SK-N-SH treated with all-trans-retinoic acid at 6 μM for 48 hours (cell line): ENCODE data around the gene SEL1L2.

Source experiments
- ESRRG ChIP-seq: fragments of 250-450 bp; sonication (Bioruptor Pico); IDR thresholded peaks from 2 replicates; pipeline ENCODE4 v1.6.1; 2021; ENCODE audit warnings: mild to moderate bottlenecking
- GLIS3 ChIP-seq: fragments of 250-450 bp; sonication (Bioruptor Pico); IDR thresholded peaks from 2 replicates; pipeline ENCODE4 v1.5.0; 2020; ENCODE audit warnings: mild to moderate bottlenecking, moderate library complexity
- PPARA ChIP-seq: fragments of 250-450 bp; sonication (Bioruptor Pico); IDR thresholded peaks from 2 replicates; pipeline ENCODE4 v1.5.0; 2020; ENCODE audit warnings: mild to moderate bottlenecking, borderline replicate concordance
- RARB ChIP-seq: fragments of 250-450 bp; sonication (Bioruptor Pico); IDR thresholded peaks from 2 replicates; pipeline ENCODE4 v1.8.0; 2021; ENCODE audit warnings: mild to moderate bottlenecking, moderate library complexity
- ZC3H10 ChIP-seq: fragments of 250-450 bp; sonication (Bioruptor Pico); IDR thresholded peaks from 2 replicates; pipeline ENCODE4 v1.5.1; 2021; ENCODE audit warnings: mild to moderate bottlenecking, moderate library complexity
- ZFP3 ChIP-seq: fragments of 250-450 bp; sonication (Bioruptor Pico); IDR thresholded peaks from 2 replicates; pipeline ENCODE4 v1.5.0; 2020; ENCODE audit warnings: mild to moderate bottlenecking, moderate library complexity
- ZFP30 ChIP-seq: fragments of 450-650 bp; formaldehyde crosslinking; IDR thresholded peaks from 2 replicates; pipeline ENCODE4 v1.5.0; 2022; ENCODE audit warnings: mild to moderate bottlenecking, moderate library complexity
- ZNF565 ChIP-seq: fragments of 450-650 bp; formaldehyde crosslinking; conservative IDR thresholded peaks from 2 replicates; pipeline ENCODE4 v1.5.0; 2020; ENCODE audit warnings: low read depth, mild to moderate bottlenecking, moderate library complexity
- TF ChIP-seq, protein P1 (sequence below): fragments of 250-450 bp; sonication (Bioruptor Pico); IDR thresholded peaks from 2 replicates; pipeline ENCODE4 v1.8.0; 2021; ENCODE audit warnings: low read depth, mild to moderate bottlenecking, moderate library complexity, borderline replicate concordance
- TF ChIP-seq, protein P2 (sequence below): fragments of 250-450 bp; sonication (Bioruptor Pico); IDR thresholded peaks from 2 replicates; pipeline ENCODE4 v1.5.1; 2021; ENCODE audit warnings: mild to moderate bottlenecking, moderate library complexity

- no peak for TF ChIP-seq RARB
- TF ChIP-seq ZFP3 (CRISPR knock-in tag): no peak
- TF ChIP-seq GLIS3 (CRISPR knock-in tag): no peak
- TF ChIP-seq, protein P1, sequence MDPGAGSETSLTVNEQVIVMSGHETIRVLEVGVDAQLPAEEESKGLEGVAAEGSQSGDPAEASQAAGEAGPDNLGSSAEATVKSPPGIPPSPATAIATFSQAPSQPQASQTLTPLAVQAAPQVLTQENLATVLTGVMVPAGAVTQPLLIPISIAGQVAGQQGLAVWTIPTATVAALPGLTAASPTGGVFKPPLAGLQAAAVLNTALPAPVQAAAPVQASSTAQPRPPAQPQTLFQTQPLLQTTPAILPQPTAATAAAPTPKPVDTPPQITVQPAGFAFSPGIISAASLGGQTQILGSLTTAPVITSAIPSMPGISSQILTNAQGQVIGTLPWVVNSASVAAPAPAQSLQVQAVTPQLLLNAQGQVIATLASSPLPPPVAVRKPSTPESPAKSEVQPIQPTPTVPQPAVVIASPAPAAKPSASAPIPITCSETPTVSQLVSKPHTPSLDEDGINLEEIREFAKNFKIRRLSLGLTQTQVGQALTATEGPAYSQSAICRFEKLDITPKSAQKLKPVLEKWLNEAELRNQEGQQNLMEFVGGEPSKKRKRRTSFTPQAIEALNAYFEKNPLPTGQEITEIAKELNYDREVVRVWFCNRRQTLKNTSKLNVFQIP (CRISPR knock-in tag): no peak
- TF ChIP-seq ZFP30 (CRISPR knock-in tag): no peak
- TF ChIP-seq, protein P2, sequence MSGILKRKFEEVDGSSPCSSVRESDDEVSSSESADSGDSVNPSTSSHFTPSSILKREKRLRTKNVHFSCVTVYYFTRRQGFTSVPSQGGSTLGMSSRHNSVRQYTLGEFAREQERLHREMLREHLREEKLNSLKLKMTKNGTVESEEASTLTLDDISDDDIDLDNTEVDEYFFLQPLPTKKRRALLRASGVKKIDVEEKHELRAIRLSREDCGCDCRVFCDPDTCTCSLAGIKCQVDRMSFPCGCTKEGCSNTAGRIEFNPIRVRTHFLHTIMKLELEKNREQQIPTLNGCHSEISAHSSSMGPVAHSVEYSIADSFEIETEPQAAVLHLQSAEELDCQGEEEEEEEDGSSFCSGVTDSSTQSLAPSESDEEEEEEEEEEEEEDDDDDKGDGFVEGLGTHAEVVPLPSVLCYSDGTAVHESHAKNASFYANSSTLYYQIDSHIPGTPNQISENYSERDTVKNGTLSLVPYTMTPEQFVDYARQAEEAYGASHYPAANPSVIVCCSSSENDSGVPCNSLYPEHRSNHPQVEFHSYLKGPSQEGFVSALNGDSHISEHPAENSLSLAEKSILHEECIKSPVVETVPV: no peak
- no peak for TF ChIP-seq ZC3H10 (CRISPR knock-in tag)
- TF ChIP-seq ZNF565 (CRISPR knock-in tag): no peak
- no peak for TF ChIP-seq ESRRG
- no peak for TF ChIP-seq PPARA (CRISPR knock-in tag)
Observed at GRCh38 chr20:13840093-13840465, 150.3 kb downstream of the SEL1L2 start.
